GM19468 (cell line): ENCODE measurements around the gene FAM187B.
"Not testable (repeated sequence)": the region's sequence is repeated elsewhere in the genome, so short reads cannot be mapped to it uniquely, and the experiment has no call there.

Experiments
- ATAC-seq: cut with Tn5 transposase; IDR thresholded peaks from one replicate; pipeline ENCODE4 v1.9.1; 2021; ENCODE audit warnings: mild to moderate bottlenecking, moderate library complexity, moderate number of reproducible peaks; ENCODE audit not compliant: unreplicated experiment; ENCODE audit errors: extremely low read depth

FAM187B gene

DNA sequence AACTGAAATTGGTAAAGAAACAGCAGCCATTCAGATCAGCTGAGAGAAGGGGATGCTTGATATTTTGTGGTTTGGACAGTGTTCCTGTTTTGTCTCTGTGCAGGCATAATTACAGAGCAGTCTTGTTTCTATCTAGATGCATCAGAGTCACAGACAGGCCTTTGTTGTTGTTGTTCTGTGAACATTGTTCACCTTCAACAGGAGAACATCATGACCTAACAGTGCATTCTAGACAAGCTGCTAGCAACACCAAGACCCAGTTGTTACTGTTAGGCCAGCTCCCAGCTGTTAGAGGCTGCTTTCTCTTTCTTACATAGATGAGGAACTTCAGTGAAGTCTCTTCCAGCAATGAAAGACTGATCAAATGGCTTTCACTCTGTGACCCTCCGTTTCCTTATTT lies 11.8 kb upstream of the FAM187B start:
- ATAC-seq, result no peak

DNA sequence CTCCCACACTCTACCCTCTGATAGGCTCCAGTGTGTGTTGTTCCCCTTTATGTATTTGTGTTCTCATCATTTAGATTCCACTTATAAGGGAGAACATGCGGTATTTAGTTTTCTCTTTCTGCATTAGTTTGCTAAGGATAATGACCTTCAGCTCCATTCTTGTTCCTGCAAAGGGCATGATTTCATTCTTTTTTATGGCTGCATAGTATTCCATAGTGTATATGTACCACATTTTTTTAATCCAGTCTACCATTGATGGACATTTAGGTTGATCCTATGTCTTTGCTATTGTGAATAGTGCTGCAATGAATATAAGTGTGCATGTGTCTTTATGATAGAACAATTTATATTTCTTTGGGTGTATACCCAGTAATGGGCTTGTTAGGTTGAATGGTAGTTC lies 11.1 kb upstream of the FAM187B start:
- not testable (repeated sequence) for ATAC-seq

DNA sequence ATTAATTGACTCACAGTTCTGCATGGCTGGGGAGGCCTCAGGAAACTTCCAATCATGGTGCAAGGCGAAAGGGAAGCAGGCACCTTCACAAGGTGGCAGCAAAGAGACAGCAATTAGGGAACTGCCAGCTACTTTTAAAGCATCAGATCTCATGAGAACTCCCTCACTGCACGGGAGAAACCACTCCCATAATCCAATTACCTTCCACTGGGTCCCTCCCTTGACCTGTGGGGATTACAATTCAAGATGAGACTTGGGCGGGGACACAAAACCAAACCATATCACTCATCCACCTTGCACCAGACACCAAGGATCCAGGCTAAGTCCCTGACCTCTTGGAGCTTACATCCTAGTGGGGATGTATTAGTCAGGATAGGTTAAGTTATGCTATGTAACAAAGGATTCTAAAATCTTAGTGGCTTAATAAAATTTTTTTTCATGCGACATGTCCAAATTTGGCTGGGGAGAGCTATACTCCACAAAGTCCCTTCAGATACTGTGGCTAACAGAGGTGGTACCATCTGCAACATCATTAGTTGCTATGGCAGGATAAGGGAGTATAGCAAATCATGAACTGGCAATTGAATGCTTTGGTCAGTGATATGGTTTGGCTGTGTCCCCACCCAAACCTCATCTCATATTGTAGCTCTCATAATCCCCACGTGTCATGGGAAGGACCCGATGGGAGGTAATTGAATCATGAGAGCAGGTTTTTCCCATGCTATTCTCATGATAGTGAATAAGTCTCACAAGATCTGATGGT lies 8.3 kb upstream of the FAM187B start:
- no peak for ATAC-seq

DNA sequence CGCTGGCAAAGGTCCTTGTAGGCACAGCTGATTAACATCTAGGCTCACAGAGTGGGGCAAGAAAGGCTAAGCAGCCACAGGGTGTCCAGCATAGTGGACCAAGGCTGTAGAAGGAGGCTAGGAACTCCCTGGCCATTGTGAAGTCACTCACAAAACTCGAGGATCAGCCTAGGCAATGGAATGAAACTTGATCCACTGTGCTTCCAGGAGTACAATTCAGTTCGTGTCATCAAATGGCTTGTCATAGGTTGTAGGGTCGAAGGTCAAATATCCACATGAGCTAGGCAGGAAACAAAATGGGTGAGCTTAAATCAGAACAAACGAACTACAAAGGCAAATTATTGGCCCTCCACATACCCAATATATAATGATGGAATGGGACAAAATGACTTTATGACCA lies 4.4 kb upstream of the FAM187B start:
- no peak for ATAC-seq

DNA sequence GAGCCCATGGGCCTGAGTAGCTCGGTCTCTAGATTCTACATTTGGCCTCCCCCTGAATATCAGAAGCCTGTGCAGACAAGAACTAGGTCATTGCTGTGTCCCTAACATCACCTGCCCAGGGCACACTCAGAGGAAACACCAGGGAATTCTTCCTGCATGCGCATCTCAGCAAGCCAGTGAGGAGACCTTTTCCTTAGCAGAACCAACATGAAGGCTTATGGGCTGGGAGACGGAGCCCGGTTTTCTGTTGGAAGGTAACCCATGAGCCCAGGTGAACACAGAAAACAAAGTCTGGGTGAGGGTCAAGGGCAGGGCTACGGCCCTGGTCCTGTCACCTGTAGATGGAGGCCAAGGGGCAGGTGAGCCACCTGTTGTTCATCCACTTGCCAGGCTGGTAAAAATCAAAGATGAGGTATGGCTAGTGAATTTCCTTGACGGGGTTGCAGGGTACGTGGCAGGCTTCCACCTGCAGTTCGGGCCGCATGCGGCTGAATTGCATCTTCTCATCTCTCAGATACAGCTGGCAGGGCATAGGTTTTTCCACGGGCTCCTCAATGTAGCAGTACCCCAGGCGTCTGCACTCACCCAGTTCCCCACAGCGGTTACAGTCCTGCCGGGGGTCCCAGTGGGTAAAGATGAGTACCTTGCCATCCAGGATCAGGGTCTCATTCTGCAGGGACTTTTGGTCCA lies 3.6 kb upstream of the FAM187B start:
- ATAC-seq, result no peak

DNA sequence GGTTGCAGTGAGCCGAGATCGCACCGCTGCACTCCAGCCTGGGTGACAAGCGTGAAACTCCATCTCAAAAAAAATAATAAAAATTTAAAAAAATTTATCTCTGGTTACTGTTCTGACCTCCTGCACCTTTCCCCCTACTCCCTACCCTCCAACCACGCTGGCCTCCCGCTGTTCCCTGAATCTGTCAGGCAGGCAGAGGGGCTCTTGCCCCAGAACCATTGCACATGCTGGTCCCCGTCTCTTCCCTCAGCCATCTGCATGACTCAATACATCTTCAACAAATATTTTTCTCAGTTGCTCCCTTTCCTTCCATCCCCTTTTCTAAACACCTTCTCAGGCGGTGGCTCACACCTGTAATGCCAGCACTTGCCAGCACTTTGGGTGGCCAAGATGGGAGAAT lies 1.1 kb upstream of the FAM187B start:
- no peak for ATAC-seq

DNA sequence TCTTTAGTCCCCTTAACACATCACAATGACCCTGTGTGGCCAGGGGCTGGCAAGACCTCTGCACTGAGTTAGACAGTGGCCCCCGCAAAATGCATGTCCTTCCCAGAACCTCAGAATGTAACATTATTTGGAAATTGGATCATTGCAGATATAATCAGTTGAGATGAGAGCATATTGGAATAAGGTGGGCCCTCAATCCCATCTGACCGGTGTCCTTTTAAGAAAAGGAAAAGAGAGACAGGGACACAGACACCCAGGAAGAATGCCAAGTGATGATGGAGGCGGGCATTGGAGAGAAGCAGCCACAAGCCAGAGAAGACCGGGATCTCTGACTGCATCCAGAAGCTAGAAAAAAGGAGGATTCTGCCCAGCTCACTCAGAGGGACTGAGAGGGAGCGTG lies 1.8 kb downstream of the FAM187B start:
- no peak for ATAC-seq

DNA sequence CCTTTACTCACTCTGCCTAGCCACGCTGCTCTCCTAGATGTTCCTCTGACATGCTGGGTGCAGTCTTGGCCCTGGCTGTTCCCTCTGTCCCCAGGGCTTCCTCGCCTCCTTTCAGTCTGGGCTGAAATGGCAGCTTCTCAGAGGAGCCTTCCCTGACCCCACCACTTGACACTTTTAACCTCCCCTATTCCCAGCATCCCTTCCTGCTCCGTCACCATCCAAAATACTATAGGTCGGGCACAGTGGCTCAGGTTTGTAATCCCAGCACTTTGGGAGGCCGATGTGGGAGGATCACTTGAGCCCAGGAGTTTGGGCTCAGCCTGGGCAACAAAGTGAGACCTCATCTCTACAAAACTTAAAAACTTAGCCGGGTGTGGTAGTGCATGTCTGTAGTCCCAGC lies 2.6 kb downstream of the FAM187B start:
- ATAC-seq, result no peak

DNA sequence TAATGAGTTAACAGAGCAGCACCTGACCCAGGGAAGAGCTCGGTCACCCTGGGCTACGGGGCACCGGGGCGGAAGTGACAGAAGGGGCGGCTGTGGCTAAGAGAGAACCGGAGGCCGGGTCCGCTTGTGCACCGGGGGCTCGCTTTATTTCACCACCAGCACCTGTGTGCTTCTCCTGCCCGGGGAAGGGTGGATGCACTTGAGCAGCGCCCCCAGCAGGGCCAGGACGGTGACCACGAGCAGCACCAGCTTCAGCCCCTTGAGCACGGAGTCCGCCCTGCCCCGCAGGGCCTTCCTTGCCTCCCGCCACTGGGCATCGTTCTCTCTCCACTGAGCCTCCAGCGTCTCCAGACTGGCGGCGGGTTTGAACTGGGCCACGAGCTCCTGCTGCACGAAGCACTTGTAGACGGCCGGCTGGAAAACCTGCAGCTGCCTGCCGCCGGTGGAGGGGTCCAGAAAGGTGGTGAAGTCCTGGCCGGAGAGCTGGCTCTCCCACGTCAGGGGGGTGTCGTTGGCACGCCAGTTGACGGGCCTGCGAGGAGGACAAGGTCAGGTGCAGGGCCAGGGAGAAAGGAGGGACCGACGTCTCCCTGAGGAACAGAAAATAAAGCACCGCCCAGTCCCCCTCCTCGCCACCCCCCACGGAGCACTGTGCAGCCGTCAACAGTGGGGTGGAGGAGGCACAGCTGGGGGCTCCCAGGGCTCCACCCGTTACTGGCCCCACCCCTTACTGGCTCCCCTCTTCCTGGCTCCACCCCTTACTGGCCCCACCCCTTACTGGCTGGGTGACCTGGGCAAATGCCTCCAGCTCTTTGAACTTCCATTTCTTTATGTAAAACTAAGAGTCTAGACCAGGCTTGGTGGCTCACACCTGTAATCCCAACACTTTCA lies 3.6 kb downstream of the FAM187B start:
- ATAC-seq, result no peak

DNA sequence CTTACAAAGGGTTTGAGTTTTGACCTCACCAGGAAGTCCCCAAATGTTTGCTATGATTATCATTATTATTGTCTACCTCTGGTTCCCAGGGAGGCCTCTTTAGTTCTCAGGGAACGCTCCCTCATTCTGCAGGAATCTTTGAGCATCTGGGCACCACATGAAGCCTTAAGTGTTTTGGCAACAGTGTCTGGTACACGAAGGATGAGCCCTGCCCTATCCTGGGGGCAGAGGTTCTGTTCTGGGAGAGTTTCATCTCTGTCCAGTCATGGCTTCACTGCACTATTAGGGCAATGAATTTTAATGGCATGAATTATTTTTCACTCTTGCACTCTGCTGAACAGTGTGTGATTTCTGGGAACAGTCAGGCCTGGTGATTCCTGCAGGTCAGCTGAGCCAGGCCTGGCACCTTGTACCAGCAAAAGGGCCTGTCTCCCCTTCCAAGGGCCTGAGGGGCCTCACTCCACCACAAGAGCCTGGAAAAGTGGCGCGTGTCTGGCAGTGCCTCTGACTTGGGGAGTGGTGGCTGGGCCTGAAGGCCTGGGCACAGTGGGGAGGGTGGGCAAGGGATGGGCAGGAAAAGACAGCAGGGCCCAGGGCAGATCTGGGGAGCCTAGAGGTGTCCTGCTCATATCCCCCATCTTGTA lies 4.6 kb downstream of the FAM187B start:
- ATAC-seq, result no peak

DNA sequence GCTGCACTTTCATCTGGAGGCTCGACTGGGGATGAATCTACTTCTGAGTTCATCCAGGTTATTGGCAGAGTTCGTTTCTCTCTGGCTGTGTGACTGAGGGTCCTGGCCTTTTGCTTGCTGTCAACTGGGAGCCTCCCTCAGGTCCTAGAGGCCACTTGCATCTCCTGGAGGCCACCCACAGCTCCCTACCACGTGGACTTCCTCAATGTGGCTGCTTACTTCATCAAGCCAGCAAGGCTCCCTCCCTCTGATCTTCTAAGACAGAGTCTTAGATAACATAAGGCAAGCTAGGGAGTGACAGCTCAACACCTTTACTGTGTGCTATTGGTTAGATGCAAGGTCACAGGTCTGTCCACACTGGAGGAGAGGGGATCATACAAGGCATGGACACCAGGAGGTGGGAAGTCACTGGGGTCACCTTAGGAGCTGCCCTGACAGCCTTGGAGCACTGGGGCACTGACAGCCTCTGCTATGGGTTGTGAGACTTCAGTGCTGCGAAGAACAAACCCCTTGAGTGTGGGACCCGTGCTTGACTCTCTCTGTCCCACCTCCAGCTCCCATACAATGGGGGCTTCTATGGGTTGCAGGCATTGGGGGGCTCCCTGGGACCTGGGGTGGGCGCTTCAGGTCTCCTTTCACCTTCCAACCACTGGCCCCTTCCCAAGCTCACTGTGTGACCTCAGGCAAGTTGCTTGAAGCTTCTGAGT lies 5.3 kb downstream of the FAM187B start:
- no peak for ATAC-seq

DNA sequence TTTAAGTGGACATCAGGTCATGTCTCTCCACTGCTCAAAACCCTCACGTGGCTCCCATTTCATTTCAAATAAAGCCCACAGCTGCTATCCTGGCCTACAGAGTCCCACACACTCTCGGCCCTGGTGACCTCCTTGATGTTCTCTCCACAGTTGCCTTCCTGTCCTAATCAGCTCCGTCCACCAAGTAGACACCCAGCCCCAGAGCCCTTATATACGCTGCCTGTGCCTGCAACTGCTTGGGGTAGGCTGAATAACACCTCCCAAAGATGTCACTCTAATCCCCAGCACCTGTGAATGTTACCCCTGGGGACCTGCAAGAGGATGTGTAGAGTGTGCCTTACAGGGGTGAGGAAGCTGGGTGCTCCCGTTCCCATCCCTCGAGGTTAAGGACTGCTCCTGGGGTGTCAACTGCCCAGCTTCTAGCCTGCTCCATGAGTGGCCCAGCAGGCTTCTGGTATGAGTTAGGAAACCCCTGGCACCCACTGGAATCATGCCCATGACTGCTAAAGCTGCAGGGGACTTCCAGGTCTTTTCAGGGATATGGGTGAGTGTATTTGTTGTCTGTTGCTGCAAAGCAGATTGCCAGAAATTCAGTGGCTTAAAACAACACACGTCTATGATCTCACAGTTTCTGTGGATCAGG lies 6.0 kb downstream of the FAM187B start:
- no peak for ATAC-seq

DNA sequence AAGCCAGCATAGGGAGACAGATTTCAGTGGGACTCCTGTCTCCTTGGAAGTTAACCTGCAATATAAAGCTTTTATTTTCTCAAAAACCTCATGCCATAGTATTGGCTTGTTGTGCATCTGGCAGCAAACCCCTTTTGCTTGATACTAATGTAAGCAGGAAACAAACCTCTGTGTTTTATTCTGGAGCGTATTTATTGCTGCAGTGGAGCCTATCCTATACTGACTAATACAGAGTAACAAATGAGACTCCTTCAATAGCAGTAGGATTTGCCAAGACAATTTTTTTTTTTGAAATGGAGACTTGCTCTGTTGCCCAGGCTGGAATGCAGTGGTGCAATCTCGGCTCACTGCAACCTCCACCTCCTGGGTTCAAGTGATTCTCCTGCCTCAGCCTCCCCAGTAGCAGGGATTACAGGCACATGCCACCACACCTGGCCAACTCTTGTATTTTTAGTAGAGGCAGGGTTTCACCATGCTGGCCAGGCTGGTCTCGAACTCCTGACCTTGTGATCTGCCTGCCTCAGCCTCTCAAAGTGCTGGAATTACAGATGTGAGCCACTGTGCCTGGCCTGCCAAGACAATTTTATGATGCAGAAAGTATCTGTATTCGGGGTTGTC lies 7.5 kb downstream of the FAM187B start:
- ATAC-seq, result not testable (repeated sequence)

DNA sequence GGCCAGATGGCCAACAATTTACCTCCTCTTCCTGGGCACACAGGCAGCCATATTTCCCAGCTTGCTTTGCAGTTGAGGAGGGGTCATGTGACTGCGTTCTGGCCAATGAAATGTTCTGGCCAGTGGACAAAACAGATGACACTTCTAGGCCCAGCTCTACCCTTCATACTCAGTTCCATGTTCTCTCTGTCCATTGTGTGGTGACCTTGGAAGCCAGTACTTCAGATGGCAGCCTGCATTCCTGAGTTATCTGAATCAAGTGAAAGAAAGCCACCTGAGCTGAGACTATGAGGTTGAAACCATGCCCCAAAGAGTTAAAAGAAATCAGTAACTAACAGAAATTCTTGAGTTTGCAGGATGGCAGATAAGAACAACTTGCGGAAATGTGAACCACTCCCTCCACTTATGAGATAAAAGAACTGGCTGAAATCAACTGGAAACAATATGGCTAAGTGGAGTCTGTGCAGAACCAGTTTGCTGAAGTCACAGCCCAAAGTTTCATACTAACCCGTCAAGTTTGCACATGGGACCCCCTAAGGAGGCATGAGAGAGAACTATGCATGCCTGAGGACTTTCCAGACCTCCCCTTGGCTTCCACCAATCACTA lies 8.1 kb downstream of the FAM187B start:
- ATAC-seq, result no peak

DNA sequence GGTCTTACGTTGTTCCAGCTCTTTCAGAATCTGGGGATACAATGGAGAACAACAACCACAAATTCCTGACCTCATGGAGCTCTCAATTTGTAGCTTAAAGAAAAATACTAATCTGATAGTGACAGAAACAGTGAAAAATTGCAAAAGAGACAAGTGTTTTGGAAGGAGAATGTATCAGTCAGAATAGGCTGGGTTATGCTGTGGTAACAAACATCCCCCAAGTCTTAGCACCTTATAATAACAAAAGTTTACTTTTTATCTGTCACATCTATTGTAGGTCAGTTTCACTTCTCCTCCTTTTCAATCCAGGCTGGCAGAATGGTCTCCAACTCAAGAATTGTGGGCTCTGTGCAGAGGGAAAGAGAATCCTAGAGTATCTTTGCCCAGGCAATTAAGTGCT lies 9.5 kb downstream of the FAM187B start:
- ATAC-seq, result no peak

DNA sequence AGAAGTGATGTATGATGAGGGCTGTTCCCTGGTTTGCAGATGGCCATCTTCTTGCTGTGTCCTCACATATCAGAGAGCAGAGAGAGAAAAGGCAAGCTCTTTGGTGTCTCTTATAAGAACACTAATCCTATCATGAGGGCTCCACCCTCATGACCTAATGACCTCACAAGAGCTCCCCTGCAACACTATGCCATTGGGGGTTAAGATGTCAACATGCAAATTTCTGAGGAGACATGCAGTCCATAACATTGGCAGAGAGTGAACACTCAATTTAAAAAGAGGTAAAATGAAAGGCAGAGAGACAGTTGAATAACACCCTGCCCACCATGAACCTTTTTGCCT lies 10.9 kb downstream of the FAM187B start:
- no peak for ATAC-seq

DNA sequence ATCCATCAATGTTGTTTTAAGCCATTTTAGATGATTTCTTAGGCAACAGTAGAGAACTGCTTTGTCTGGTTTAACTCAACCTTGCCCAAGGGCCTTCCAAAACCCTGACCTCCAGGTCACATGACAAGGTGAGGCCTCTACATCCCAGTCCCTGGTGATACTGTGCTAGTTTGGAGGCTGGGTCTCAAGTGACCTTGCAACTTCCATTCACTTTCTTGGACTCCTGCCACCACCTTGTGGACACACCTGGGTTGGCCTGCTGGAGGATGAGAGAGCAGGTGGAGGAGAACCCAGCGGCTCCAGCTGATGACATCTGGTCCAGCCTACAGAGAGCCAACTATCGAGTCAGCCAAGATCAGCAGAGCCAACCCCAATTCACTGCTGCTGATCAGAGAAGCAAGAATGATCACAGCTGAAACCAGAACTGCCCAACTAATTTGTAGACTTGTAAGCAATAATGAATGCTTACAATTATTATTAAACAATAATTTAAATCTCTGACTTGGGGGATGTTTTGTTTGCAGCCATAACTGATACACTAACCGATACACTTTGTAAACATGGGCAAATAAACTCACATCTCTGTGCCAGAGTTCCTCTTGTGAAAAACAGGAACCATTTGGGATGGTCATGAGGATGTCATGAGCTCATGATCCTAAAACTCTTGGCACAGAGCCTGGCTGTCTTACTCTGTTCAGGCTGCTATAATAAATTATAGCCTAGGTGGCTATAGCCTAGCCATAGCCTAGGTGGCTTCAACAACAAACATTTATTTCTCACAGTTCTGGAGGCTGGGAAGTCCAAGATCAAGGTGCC lies 11.5 kb downstream of the FAM187B start:
- ATAC-seq, result no peak
